Fibroblast of lung (primary cell): ENCODE results near the gene ZPR1.

Experiments
- CTCF ChIP-seq, 2 donors: IDR thresholded peaks in 1 of 2; conservative IDR thresholded peaks in 1 of 2; 1 replicate in 1 of 2; 2 replicates in 1 of 2; pipeline ENCODE4 v1.5.1; 2011 to 2012; ENCODE audit warnings: low read length in 2 of 2, control low read depth in 1 of 2, inconsistent platforms in 1 of 2, low read depth in 1 of 2, mild to moderate bottlenecking in 1 of 2
- EZH2 ChIP-seq: IDR thresholded peaks from 2 replicates; pipeline ENCODE4 v1.5.1; 2012; ENCODE audit warnings: low read length, control low read depth, mild to moderate bottlenecking; ENCODE audit errors: missing control alignments

GRCh38 chr11:116823031-116823843, 35.4 kb upstream of the ZPR1 start, which contains the start of gene APOA4:
- no peak for TF ChIP-seq EZH2
- no peak for TF ChIP-seq CTCF (conservative IDR thresholded peaks at IDR 0.05 in 1 of 2, IDR thresholded peaks at IDR 0.05 in 1 of 2; ENCODE audit: low read depth in 1 of 2, low read length in 2 of 2)
